Peyer's patch (tissue), 4 donors: ENCODE measurements around the gene NRIP1.

Experiments
- POLR2A ChIP-seq, 2 donors: fragments of 450-650 bp; IDR thresholded peaks; one replicate each; pipeline ENCODE4 v1.5.1; 2017; ENCODE audit warnings: antibody characterized with exemption in 2 of 2, mild to moderate bottlenecking in 2 of 2, moderate library complexity in 2 of 2
- TF ChIP-seq, protein P1 (sequence below), 6 experiments: fragments of 450-650 bp in 4 of 6; fragments of 200-600 bp in 2 of 6; sonication (generic) in 1 of 6; IDR thresholded peaks; one replicate each; pipeline ENCODE4 v1.5.1; 2017 to 2019; ENCODE audit warnings: antibody characterized with exemption in 6 of 6, mild to moderate bottlenecking in 3 of 6, moderate library complexity in 1 of 6

DNA sequence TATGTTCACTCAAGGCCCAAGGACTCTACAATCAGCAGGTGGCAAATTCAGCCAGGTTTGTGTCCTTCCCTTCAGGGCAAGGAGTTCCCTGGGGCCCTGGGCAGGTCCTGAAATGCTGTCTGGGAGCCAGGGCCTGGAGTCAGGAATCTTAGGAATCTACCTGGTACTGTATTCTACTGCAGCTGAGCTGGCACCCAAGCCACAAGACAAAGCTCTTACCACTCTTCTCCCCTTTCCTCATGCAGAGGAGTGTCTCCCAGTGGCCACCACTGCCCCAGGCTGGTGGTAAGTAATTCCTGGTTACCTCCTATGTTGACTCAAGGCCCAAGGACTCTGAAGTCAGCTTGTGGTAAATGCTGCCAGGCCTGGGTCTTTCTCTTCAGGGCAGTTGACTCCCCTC lies 153.4 kb downstream of the NRIP1 start:
- TF ChIP-seq, protein P1, sequence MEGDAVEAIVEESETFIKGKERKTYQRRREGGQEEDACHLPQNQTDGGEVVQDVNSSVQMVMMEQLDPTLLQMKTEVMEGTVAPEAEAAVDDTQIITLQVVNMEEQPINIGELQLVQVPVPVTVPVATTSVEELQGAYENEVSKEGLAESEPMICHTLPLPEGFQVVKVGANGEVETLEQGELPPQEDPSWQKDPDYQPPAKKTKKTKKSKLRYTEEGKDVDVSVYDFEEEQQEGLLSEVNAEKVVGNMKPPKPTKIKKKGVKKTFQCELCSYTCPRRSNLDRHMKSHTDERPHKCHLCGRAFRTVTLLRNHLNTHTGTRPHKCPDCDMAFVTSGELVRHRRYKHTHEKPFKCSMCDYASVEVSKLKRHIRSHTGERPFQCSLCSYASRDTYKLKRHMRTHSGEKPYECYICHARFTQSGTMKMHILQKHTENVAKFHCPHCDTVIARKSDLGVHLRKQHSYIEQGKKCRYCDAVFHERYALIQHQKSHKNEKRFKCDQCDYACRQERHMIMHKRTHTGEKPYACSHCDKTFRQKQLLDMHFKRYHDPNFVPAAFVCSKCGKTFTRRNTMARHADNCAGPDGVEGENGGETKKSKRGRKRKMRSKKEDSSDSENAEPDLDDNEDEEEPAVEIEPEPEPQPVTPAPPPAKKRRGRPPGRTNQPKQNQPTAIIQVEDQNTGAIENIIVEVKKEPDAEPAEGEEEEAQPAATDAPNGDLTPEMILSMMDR (IDR thresholded peaks at IDR 0.05) = no peak
- no peak for TF ChIP-seq POLR2A (IDR thresholded peaks at IDR 0.05)
